ENCODE measurements around the gene PAK1. TPM values are rescaled to one million over a fixed set of nuclear protein-coding genes. Genes with fewer than 3 reads are reported as not detected.

PAK1 gene
- total and polyA plus RNA-seq, 10 of the 15 experiments (the other 5 are each of a cell fraction or from before 2014, with no cell fraction given): 43.8 to 321 (median 110) TPM

GRCh38 chr11:77381729-77382665, 91.9 kb downstream of the PAK1 start:
- ChIA-PET CTCF (interaction anchor here (1.0 to 2.4 kb wide), 5 partner anchors 8 to 166 kb away, joined by 3 to 12 read pairs (median 4); no protein-coding TSS in a partner anchor), SMC1A (ENCODE audit: uncharacterized antibody, unreplicated experiment) (interaction anchor here (1.0 to 4.2 kb wide), 5 partner anchors 12 to 89 kb away, joined by 3 to 19 read pairs (median 3); no protein-coding TSS in a partner anchor), RAD21 (ENCODE audit: unreplicated experiment) (interaction anchor here (0.6 to 1.6 kb wide), 4 partner anchors 75 to 125 kb away, joined by 3 to 4 read pairs (median 3); no protein-coding TSS in a partner anchor), POLR2A (interaction anchor here (1.0 to 2.3 kb wide), 2 partner anchors 28 to 89 kb away, joined by 3 to 5 read pairs; no protein-coding TSS in a partner anchor)
- Histone ChIP-seq H4K20me1 (ENCODE audit: control insufficient read depth, insufficient read depth) (no peaks in the 10 kb centered on the region), H2AFZ (ENCODE audit: control insufficient read depth, low read depth, low read length) (no peak overlapping the region), H3K9me3 (replicated peaks; ENCODE audit: control insufficient read depth, insufficient read depth, low read length) (no peaks in the 10 kb centered on the region), H3K4me1 (ENCODE audit: control insufficient read depth, insufficient read depth, low read length) (no peaks in the 10 kb centered on the region), H3K4me2 (ENCODE audit: control insufficient read depth, insufficient read depth) (no peak overlapping the region), H3K36me3 (ENCODE audit: control insufficient read depth in 2 of 2, insufficient read depth in 2 of 2, low read length in 1 of 2) (peaks cover 8 to 26% of the 10 kb centered on the region in 2 experiments), H3K27me3 (replicated peaks in 1 of 2; ENCODE audit: control insufficient read depth in 2 of 2, insufficient read depth in 2 of 2, low read length in 1 of 2) (no peaks in the 10 kb centered on the region), H3K27ac (ENCODE audit: control insufficient read depth, insufficient read depth) (no peak overlapping the region), H3K9ac (ENCODE audit: control insufficient read depth, insufficient read depth, low read length) (no peak overlapping the region), H3K79me2 (ENCODE audit: control insufficient read depth, insufficient read depth, low read length) (no peaks in the 10 kb centered on the region), H3K4me3 (no peak overlapping the region)
- FAIRE-seq (no peak), ATAC-seq (no peak; the same call in 2 of the 3 replicates), DNase-seq (ENCODE audit: low read depth, low spot score) (no peak)
- in situ Hi-C loops (cut with MboI) (no loop called here), intact Hi-C loops (cut with micrococcal nuclease; ENCODE audit: unreplicated experiment) (no loop called here)
- no TSS peak for BruUV-seq (replicated peaks)
- TF ChIP-seq ATF7 (IDR thresholded peaks at IDR 0.05; ENCODE audit: low read depth) (no peak), SRF (IDR thresholded peaks at IDR 0.05; ENCODE audit: low read depth in 2 of 2, low read length in 2 of 2) (no peak), RFX5 (IDR thresholded peaks at IDR 0.05; ENCODE audit: low read depth, low read length) (no peak), CEBPZ (IDR thresholded peaks at IDR 0.05; ENCODE audit: low read depth, low read length) (no peak), KDM1A (IDR thresholded peaks at IDR 0.05; ENCODE audit: borderline replicate concordance) (no peak), ZNF384 (IDR thresholded peaks at IDR 0.05; ENCODE audit: borderline replicate concordance, low read depth, low read length) (no peak), FOXK2 (IDR thresholded peaks at IDR 0.05) (no peak), SMC3 (IDR thresholded peaks at IDR 0.05; ENCODE audit: borderline replicate concordance, low read length) (no peak)
- TF ChIP-seq, protein P1, sequence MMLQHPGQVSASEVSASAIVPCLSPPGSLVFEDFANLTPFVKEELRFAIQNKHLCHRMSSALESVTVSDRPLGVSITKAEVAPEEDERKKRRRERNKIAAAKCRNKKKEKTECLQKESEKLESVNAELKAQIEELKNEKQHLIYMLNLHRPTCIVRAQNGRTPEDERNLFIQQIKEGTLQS (IDR thresholded peaks at IDR 0.05; ENCODE audit: borderline replicate concordance, extremely low read depth, low read depth, low read length): no peak
- TF ChIP-seq, protein P2, sequence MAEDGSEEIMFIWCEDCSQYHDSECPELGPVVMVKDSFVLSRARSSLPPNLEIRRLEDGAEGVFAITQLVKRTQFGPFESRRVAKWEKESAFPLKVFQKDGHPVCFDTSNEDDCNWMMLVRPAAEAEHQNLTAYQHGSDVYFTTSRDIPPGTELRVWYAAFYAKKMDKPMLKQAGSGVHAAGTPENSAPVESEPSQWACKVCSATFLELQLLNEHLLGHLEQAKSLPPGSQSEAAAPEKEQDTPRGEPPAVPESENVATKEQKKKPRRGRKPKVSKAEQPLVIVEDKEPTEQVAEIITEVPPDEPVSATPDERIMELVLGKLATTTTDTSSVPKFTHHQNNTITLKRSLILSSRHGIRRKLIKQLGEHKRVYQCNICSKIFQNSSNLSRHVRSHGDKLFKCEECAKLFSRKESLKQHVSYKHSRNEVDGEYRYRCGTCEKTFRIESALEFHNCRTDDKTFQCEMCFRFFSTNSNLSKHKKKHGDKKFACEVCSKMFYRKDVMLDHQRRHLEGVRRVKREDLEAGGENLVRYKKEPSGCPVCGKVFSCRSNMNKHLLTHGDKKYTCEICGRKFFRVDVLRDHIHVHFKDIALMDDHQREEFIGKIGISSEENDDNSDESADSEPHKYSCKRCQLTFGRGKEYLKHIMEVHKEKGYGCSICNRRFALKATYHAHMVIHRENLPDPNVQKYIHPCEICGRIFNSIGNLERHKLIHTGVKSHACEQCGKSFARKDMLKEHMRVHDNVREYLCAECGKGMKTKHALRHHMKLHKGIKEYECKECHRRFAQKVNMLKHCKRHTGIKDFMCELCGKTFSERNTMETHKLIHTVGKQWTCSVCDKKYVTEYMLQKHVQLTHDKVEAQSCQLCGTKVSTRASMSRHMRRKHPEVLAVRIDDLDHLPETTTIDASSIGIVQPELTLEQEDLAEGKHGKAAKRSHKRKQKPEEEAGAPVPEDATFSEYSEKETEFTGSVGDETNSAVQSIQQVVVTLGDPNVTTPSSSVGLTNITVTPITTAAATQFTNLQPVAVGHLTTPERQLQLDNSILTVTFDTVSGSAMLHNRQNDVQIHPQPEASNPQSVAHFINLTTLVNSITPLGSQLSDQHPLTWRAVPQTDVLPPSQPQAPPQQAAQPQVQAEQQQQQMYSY (CRISPR knock-in tag; IDR thresholded peaks at IDR 0.05): no peak
- WGBS (ENCODE audit: insufficient coverage, insufficient replicate concordance, low lambda C conversion rate, missing lambda C conversion rate): 59% methylated on average over 2 of the region's 2 CpGs

All from GM12878 (cell line).